PC-9 (cell line): Measurements from ENCODE around the gene PRKCH.

Source experiments
- CTCF ChIP-seq: fragments of 200-600 bp; sonication (generic); conservative IDR thresholded peaks from 2 replicates; pipeline ENCODE4 v1.6.1; 2017; ENCODE audit warnings: mixed run types, antibody characterized with exemption, mild to moderate bottlenecking, moderate library complexity
- EZH2 ChIP-seq: fragments of 200-600 bp; sonication (generic); IDR thresholded peaks from 2 replicates; pipeline ENCODE4 v1.8.0; 2017; ENCODE audit warnings: antibody characterized with exemption, low read depth

GRCh38 chr14:61535032-61535431, 213.7 kb downstream of the PRKCH start:
- no peak for TF ChIP-seq EZH2
- TF ChIP-seq CTCF: no peak
